22Rv1 (cell line): ENCODE measurements around the gene TUB.

ENCODE experiments used
- ZFX ChIP-seq: fragments of 450-650 bp; IDR thresholded peaks from 2 replicates; pipeline ENCODE4 v1.6.1; 2017; ENCODE audit warnings: antibody characterized with exemption, borderline replicate concordance
- TF ChIP-seq, protein P1 (sequence below): fragments of 450-650 bp; IDR thresholded peaks from 2 replicates; pipeline ENCODE4 v1.5.1; 2017; ENCODE audit warnings: mild to moderate bottlenecking

DNA sequence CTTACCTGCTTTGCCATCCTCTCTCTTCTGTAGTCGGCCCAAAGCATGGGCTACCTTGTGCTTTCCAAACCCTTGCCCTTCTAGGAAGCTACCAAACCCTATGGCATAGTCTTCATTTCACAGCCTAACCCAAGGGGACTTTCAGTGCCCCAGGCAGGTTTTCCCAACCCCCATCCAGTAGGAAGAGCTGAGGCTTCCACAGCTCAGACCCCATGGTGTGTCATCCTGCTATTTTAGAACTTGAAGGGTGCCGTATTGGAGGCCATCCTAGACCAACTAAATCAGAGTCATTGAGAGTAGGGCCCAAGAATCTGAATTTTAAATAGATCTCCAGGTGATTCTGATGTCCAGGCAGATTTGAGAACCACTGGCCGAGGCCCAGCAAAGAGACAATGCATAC is 31.9 kb upstream of the TUB start:
- TF ChIP-seq, protein P1, sequence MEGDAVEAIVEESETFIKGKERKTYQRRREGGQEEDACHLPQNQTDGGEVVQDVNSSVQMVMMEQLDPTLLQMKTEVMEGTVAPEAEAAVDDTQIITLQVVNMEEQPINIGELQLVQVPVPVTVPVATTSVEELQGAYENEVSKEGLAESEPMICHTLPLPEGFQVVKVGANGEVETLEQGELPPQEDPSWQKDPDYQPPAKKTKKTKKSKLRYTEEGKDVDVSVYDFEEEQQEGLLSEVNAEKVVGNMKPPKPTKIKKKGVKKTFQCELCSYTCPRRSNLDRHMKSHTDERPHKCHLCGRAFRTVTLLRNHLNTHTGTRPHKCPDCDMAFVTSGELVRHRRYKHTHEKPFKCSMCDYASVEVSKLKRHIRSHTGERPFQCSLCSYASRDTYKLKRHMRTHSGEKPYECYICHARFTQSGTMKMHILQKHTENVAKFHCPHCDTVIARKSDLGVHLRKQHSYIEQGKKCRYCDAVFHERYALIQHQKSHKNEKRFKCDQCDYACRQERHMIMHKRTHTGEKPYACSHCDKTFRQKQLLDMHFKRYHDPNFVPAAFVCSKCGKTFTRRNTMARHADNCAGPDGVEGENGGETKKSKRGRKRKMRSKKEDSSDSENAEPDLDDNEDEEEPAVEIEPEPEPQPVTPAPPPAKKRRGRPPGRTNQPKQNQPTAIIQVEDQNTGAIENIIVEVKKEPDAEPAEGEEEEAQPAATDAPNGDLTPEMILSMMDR: no peak
- no peak for TF ChIP-seq ZFX
